HEK293T (cell line): Measurements from ENCODE around the gene PRKCA.
"Not testable (repeated sequence)": the region's sequence is repeated elsewhere in the genome, so short reads cannot be mapped to it uniquely, and the experiment has no call there.

Source experiments
- CTCF ChIA-PET: fragments of 350-600 bp; formaldehyde crosslinking; extraction: SDS; loops from one replicate; lab custom pipeline; 2021; ENCODE audit warnings: antibody characterized with exemption, inconsistent platforms; lab: Yijun Ruan, JAX
- POLR2A ChIA-PET: fragments of 350-600 bp; formaldehyde crosslinking; extraction: SDS; loops from one replicate; lab custom pipeline; 2020; ENCODE audit warnings: antibody characterized with exemption, inconsistent platforms; lab: Yijun Ruan, JAX
- DNase-seq: peaks from one replicate; pipeline ENCODE4 v3.0.0; 2012; ENCODE audit warnings: mixed read lengths; ENCODE audit errors: extremely low spot score
- ARNT ChIP-seq: fragments of 450-650 bp; IDR thresholded peaks from 2 replicates; pipeline ENCODE4 v1.6.1; 2017; ENCODE audit warnings: mild to moderate bottlenecking
- BHLHE40 ChIP-seq: fragments of 450-650 bp; IDR thresholded peaks from 2 replicates; pipeline ENCODE4 v1.6.1; 2016; ENCODE audit warnings: mild to moderate bottlenecking, moderate library complexity, borderline replicate concordance
- CTBP1 ChIP-seq: fragments of 450-650 bp; IDR thresholded peaks from 2 replicates; pipeline ENCODE4 v1.6.1; 2016; ENCODE audit warnings: borderline replicate concordance
- ELF4 ChIP-seq: fragments of 450-650 bp; IDR thresholded peaks from 2 replicates; pipeline ENCODE4 v1.6.1; 2017; ENCODE audit warnings: antibody characterized with exemption
- FOXA1 ChIP-seq: fragments of 450-650 bp; IDR thresholded peaks from 2 replicates; pipeline ENCODE4 v1.6.1; 2016; ENCODE audit warnings: mild to moderate bottlenecking
- FOXK2 ChIP-seq: fragments of 450-650 bp; IDR thresholded peaks from 2 replicates; pipeline ENCODE4 v1.6.1; 2016; ENCODE audit warnings: mild to moderate bottlenecking
- FOXM1 ChIP-seq: fragments of 450-650 bp; IDR thresholded peaks from 2 replicates; pipeline ENCODE4 v1.6.1; 2017; ENCODE audit warnings: mild to moderate bottlenecking, borderline replicate concordance
- HDGF ChIP-seq: fragments of 450-650 bp; IDR thresholded peaks from 2 replicates; pipeline ENCODE4 v1.6.1; 2017; ENCODE audit warnings: antibody characterized with exemption, borderline replicate concordance
- L3MBTL2 ChIP-seq: fragments of 450-650 bp; conservative IDR thresholded peaks from 2 replicates; pipeline ENCODE4 v1.6.1; 2016; ENCODE audit warnings: mild to moderate bottlenecking
- LEF1 ChIP-seq: fragments of 450-650 bp; IDR thresholded peaks from 2 replicates; pipeline ENCODE4 v1.6.1; 2017; ENCODE audit warnings: mild to moderate bottlenecking, borderline replicate concordance
- NFRKB ChIP-seq: fragments of 450-650 bp; IDR thresholded peaks from 2 replicates; pipeline ENCODE4 v1.6.1; 2016; ENCODE audit warnings: mild to moderate bottlenecking, moderate library complexity
- PKNOX1 ChIP-seq: fragments of 450-650 bp; IDR thresholded peaks from 2 replicates; pipeline ENCODE4 v1.6.1; 2016
- SP1 ChIP-seq: fragments of 450-650 bp; IDR thresholded peaks from 2 replicates; pipeline ENCODE4 v1.6.1; 2017
- SUZ12 ChIP-seq: fragments of 450-650 bp; IDR thresholded peaks from 2 replicates; pipeline ENCODE4 v1.6.1; 2016; ENCODE audit warnings: mild to moderate bottlenecking
- TARDBP ChIP-seq: fragments of 450-650 bp; IDR thresholded peaks from 2 replicates; pipeline ENCODE4 v1.6.1; 2016
- ZNF384 ChIP-seq: fragments of 450-650 bp; IDR thresholded peaks from 2 replicates; pipeline ENCODE4 v1.6.1; 2016

The PRKCA gene

GRCh38 chr17:66343531-66344078 lies 41.2 kb downstream of the PRKCA start:
- ChIA-PET CTCF (no interaction called here), POLR2A (no interaction called here)
- no peak for DNase-seq
- TF ChIP-seq LEF1 (no peak), L3MBTL2 (no peak), ARNT (no peak), SP1 (no peak)

DNA sequence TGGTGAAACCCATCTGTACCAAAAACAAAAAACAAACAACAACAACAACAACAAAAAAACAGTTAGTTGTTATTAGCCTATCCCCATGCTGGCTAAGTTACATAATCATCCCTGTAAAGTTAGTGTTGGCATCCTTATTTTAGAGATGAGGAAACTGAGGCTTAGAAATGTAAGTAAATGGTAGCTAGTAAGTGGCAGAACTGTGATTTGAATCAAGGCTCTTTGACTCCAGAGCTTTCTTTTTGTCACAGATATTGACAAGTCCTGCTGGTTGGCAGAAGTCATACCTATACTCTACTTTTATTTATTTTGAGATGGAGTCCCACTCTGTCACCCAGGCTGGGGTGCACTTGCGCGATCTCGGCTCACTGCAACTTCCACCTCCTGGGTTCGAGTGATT lies 42.1 kb downstream of the PRKCA start:
- POLR2A ChIA-PET, result interaction anchor here (1.0 kb wide), 1 partner anchor 13 kb away, joined by 3 read pairs; no protein-coding TSS in a partner anchor
- DNase-seq, result no peak
- TF ChIP-seq FOXM1, result no peak
- no peak for TF ChIP-seq CTBP1
- no peak for TF ChIP-seq BHLHE40
- no peak for TF ChIP-seq FOXK2
- no peak for TF ChIP-seq ARNT
- TF ChIP-seq SUZ12, result no peak
- TF ChIP-seq SP1, result no peak
- TF ChIP-seq FOXA1, result no peak
- no peak for TF ChIP-seq LEF1
- no peak for TF ChIP-seq TARDBP
- no peak for TF ChIP-seq NFRKB
- no peak for TF ChIP-seq PKNOX1
- TF ChIP-seq HDGF, result no peak
- TF ChIP-seq L3MBTL2, result no peak
- TF ChIP-seq ZNF384, result no peak
- no peak for TF ChIP-seq ELF4
- CTCF ChIA-PET, result interaction anchor here (0.6 kb wide), 2 partner anchors 91 to 1316 kb away, joined by 3 to 5 read pairs; no protein-coding TSS in a partner anchor

GRCh38 chr17:66345264-66345663 lies 42.9 kb downstream of the PRKCA start:
- TF ChIP-seq L3MBTL2, result no peak
- TF ChIP-seq FOXA1, result no peak
- TF ChIP-seq ZNF384, result no peak
- TF ChIP-seq CTBP1, result no peak
- no peak for TF ChIP-seq SUZ12
- TF ChIP-seq SP1, result no peak
- no peak for TF ChIP-seq LEF1
- ChIA-PET POLR2A (interaction anchor here (1.0 kb wide), 1 partner anchor 12 kb away, joined by 3 read pairs; no protein-coding TSS in a partner anchor), CTCF (interaction anchor here (0.7 kb wide), 2 partner anchors 10 to 555 kb away, joined by 3 to 4 read pairs; no protein-coding TSS in a partner anchor)
- no peak for DNase-seq

- TF ChIP-seq PKNOX1, result peak; percentile 19; the same call in 1 of the 2 replicates
- not testable (repeated sequence) for DNase-seq
- ChIA-PET CTCF (interaction anchor here (0.7 kb wide), 1 partner anchor 556 kb away, joined by 4 read pairs; no protein-coding TSS in a partner anchor), POLR2A (interaction anchor here (0.7 kb wide), 1 partner anchor 16 kb away, joined by 3 read pairs; no protein-coding TSS in a partner anchor)
Observed at GRCh38 chr17:66345949-66346638, 43.7 kb downstream of the PRKCA start.

GRCh38 chr17:66347661-66348514 lies 45.5 kb downstream of the PRKCA start:
- DNase-seq, result no peak
- ChIA-PET POLR2A (interaction anchor here (0.9 to 1.0 kb wide), 2 partner anchors 18 to 47 kb away, joined by 3 to 4 read pairs; no protein-coding TSS in a partner anchor), CTCF (interaction anchor here (0.6 kb wide), 1 partner anchor 130 kb away, joined by 3 read pairs; no protein-coding TSS in a partner anchor)
- TF ChIP-seq SP1, result no peak
- TF ChIP-seq ZNF384, result peak; percentile 67; the same call in 1 of the 2 replicates
- TF ChIP-seq BHLHE40, result no peak
- TF ChIP-seq ELF4, result no peak
- TF ChIP-seq CTBP1, result no peak
- no peak for TF ChIP-seq FOXM1
- no peak for TF ChIP-seq TARDBP

DNA sequence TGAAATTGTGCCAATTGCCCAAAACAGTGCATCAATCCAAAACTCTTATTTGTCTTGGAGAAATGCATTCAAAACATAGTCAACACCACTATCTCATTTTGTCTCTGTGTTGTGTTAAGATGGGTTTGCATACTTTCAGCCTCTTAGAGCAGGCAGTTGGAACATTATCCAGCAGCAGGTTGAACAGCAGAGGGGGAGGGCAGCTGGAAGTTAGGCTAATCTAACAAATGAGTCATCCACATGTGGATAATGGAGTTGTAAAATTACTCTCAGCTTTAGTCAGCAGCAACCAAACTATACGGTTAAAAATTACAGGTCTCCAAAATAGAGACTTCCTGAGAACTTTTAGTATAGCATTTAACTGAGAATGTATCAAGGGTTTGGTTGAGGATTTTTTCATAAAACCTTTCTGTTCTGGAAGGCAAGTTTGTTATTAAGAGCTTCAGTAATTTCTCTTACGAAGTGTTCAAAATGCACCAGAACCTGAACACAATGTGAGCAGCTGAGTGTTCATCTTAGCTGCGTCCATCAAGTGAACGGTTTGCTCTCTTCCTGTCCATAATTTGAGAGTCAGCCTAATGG lies 46.3 kb downstream of the PRKCA start:
- ChIA-PET POLR2A (interaction anchor here (0.7 to 1.0 kb wide), 3 partner anchors 19 to 48 kb away, joined by 3 to 4 read pairs (median 3); no protein-coding TSS in a partner anchor), CTCF (interaction anchor here (1.0 kb wide), 1 partner anchor 38 kb away, joined by 3 read pairs; no protein-coding TSS in a partner anchor)
- peak; percentile 63 for DNase-seq
- TF ChIP-seq PKNOX1 (no peak), L3MBTL2 (no peak), ZNF384 (no peak), FOXA1 (no peak)
